ENCODE data around the gene SIAH2. TPM values are rescaled to one million over a fixed set of nuclear protein-coding genes. Genes with fewer than 3 reads are reported as not detected.

The SIAH2 gene
- total and polyA plus RNA-seq, 2 of the 8 experiments (the other 6 are each of a cell fraction or from before 2014, with no cell fraction given) = 23.9 to 34.2 TPM

DNA sequence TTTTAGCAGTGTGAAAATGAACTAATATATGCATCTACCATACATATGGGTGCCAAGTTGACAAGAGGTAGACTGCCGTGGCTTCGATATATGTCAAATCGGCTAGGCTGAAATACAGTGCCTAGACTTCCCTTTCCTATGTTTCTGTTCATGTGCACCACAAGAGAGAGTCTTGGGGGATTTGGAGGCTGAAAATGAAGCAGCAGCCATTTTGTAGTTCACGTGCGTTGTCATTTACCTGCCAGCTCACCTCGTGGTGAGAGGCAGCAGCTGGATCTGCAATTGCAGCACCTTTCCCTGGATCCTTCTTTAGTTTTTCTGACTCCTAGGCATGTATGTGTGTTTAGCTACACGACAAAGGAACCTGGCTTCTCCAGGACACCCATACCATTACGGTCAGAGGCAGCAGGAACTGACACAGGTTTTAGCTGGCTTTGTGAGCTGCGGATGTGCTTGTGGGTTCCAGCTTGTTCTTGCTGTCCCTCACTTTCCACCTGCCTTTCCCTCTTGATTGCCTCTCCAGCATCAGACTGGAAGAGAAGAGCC lies 40.5 kb upstream of the SIAH2 start:
- Histone ChIP-seq H3K23me2 (ENCODE audit: low read depth, low read length) (no peaks in the 10 kb centered on the region), H3K4ac (replicated peaks; ENCODE audit: insufficient read length, low read depth, low read length) (no peak overlapping the region), H2BK5ac (ENCODE audit: low read depth, low read length) (no peak overlapping the region), H2BK12ac (ENCODE audit: low read depth, low read length) (peak overlapping the region; percentile 6), H3K18ac (ENCODE audit: extremely low read depth, low read length) (peak overlapping the region; percentile 0; the same call in 1 of the 2 replicates), H2AFZ (ENCODE audit: low read length) (peak overlapping the region; percentile 100), H3K56ac (replicated peaks; ENCODE audit: insufficient read length, low read depth, low read length) (no peak overlapping the region), H3K36me3 (ENCODE audit: control insufficient read depth in 2 of 4, insufficient read depth in 4 of 4, low read length in 3 of 4) (no peaks in the 10 kb centered on the region), H3K4me1 (replicated peaks in 1 of 4; ENCODE audit: control insufficient read depth in 3 of 4, insufficient read depth in 4 of 4, low read length in 3 of 4) (peaks cover 0 to 17% (median 10%) of the 10 kb centered on the region in 4 experiments; a peak in 4 of 7 replicates), H3K9ac (replicated peaks in 1 of 4; ENCODE audit: extremely low read depth in 1 of 4, low read depth in 3 of 4, low read length in 3 of 4) (no peak overlapping the region), H4K91ac (replicated peaks; ENCODE audit: insufficient read length, low read length) (no peak overlapping the region), H2AK5ac (ENCODE audit: low read depth, low read length) (no peak overlapping the region), H3K79me1 (ENCODE audit: low read depth, low read length) (no peaks in the 10 kb centered on the region), H4K8ac (ENCODE audit: extremely low read depth, insufficient read depth, low read length) (no peak overlapping the region), H4K20me1 (replicated peaks in 1 of 2; ENCODE audit: control insufficient read depth in 1 of 2, insufficient read depth in 2 of 2, low read length in 2 of 2) (no peaks in the 10 kb centered on the region), H3K14ac (ENCODE audit: insufficient read length) (no peak overlapping the region), H3K79me2 (ENCODE audit: control insufficient read depth in 1 of 2, insufficient read depth in 2 of 2, low read length in 2 of 2) (no peaks in the 10 kb centered on the region), H3K4me3 (ENCODE audit: extremely low read depth in 1 of 4, insufficient read depth in 2 of 4, low read depth in 3 of 4, low read length in 4 of 4) (no peak overlapping the region), H3K4me2 (ENCODE audit: insufficient read depth in 1 of 2, low read depth in 2 of 2, low read length in 2 of 2) (no peak overlapping the region), H2BK20ac (ENCODE audit: low read length) (peak overlapping the region; percentile 49; the same call in 1 of the 2 replicates), H3K27me3 (replicated peaks in 1 of 4; ENCODE audit: control insufficient read depth in 3 of 4, extremely low read depth in 1 of 4, insufficient read depth in 3 of 4, low read length in 3 of 4) (no peaks in the 10 kb centered on the region; a peak in 1 of 7 replicates), H2BK120ac (replicated peaks; ENCODE audit: low read depth, low read length) (no peak overlapping the region), H2BK15ac (ENCODE audit: low read length) (no peak overlapping the region), H3K9me3 (ENCODE audit: insufficient read depth in 2 of 2, low read depth in 1 of 2, low read length in 1 of 2) (no peaks in the 10 kb centered on the region), H3K27ac (ENCODE audit: low read depth, low read length) (no peak overlapping the region), H3K23ac (ENCODE audit: insufficient read length) (no peak overlapping the region), H4K5ac (ENCODE audit: insufficient read length, low read depth, low read length) (no peak overlapping the region)
- peak; percentile 73 for TF ChIP-seq YY1 (IDR thresholded peaks at IDR 0.05; ENCODE audit: low read depth, low read length)
- peak; percentile 9; the same call in 1 of the 2 replicates for TF ChIP-seq E2F6 (IDR thresholded peaks at IDR 0.05)
- no peak for TF ChIP-seq POLR2A (IDR thresholded peaks at IDR 0.05; ENCODE audit: control extremely low read depth in 1 of 2, low read depth in 2 of 2, low read length in 2 of 2)
- CTCF ChIA-PET (ENCODE audit: partially characterized antibody) = interaction anchor here (1.1 to 4.2 kb wide), 8 partner anchors 11 to 63 kb away, joined by 3 to 25 read pairs (median 6); no protein-coding TSS in a partner anchor
- no peak for DNase-seq (ENCODE audit: low read depth in 1 of 2, low spot score in 2 of 2)
- POLR2A ChIA-PET (ENCODE audit: partially characterized antibody) = no interaction called here
- no peak for FAIRE-seq
- WGBS, 2 experiments (ENCODE audit: extremely low coverage in 1 of 2, insufficient coverage in 1 of 2, insufficient read length in 1 of 2, insufficient replicate concordance in 2 of 2, low coverage in 1 of 2, low lambda C conversion rate in 2 of 2, missing lambda C conversion rate in 1 of 2) = 87% methylated on average over 9 of the region's 9 CpGs; no CpG with 5 or more reads in 1 of the 2 experiments
